GM18873 (cell line): Measurements from ENCODE around the gene DNAH9.

Experiments used
- ATAC-seq: cut with Tn5 transposase; IDR thresholded peaks from one replicate; pipeline ENCODE4 v1.9.1; 2021; ENCODE audit warnings: mild to moderate bottlenecking, moderate library complexity, moderate number of reproducible peaks; ENCODE audit not compliant: unreplicated experiment, low FRiP score

Gene DNAH9

DNA sequence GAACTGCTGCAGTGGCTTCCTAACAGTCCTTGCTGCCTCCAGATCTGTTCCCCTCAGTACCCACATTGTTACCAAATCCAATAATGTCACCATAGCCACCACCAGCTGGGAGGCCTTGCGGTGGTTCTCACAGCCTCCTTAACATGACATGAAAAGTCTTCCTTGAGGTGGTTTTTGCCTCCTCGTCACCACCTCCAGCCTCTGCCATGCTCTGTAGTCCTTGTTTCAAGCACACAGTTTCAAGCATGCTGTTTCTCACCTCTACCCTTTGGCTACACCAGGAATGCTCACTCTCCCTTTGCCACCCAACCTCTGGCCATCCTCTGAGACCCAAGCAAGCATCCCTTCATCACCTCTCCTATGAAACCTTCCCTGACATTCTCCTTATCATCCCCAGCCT is 47.2 kb downstream of the DNAH9 start:
- no peak for ATAC-seq

GRCh38 chr17:11651089-11651488 is 52.8 kb downstream of the DNAH9 start:
- no peak for ATAC-seq

GRCh38 chr17:11668618-11669017 is 70.3 kb downstream of the DNAH9 start:
- ATAC-seq: no peak

DNA sequence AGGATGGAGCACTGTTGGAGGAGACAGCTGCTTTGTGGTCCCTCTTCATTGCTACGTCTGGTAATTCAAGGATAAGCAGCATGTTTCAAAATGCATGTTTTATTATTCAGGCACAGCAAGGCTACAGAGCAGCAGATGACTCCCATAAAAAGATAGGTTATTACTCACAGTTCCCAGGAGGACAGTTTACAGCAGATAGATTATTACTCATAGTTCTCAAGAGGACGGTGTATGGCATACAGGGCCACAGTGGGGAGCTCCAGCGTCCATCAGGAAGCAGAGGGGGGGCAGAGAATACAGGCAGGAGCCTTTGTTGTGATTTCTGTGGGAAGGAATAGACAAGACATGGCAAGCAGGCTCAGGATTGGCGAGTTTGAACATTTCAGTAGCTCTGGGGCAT is 72.9 kb downstream of the DNAH9 start:
- no peak for ATAC-seq

DNA sequence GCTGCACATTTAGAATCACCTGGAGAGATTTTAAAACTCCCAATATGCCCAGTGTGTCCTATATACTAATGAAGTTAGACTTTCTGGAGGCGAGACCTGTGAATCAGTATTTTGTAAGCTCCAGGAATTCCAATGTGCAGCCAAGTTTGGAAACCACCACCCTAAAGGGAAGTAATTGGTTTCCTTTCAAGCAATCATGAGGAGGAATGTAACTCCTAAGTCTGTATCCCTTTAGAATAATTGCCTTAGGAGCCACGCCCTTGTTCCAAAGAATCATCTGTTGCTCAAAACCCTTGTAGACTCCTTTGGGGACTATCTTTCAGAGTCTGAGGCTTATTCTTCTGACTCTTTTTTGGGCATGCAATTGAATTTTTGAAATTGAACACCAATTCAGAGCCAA is 84.4 kb downstream of the DNAH9 start:
- ATAC-seq: no peak

DNA sequence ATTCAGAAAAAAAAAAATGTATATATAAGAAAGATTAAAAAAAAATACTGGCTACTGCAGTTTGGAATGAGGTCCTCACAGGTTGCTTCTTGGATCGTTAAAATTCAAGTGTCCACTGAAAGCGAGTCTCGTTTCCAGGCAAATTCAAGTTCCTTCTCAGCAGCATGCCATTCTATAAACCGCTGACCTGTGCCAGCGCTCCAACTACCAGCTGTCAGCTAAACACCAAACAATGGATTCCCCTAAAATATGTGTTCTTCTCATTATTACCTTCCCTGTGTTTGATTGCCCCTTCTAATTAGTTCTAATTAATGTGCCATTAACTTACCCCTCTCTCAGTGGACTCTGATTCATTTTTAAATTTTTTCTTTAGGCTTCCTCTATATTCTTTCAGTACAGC is 92.4 kb downstream of the DNAH9 start:
- no peak for ATAC-seq

GRCh38 chr17:11692688-11693087 is 94.4 kb downstream of the DNAH9 start:
- ATAC-seq: no peak

- no peak for ATAC-seq
Measured at GRCh38 chr17:11693284-11693683, 95.0 kb downstream of the DNAH9 start.

- no peak for ATAC-seq
Measured at GRCh38 chr17:11700668-11701067, 102.4 kb downstream of the DNAH9 start.

- no peak for ATAC-seq
Measured at GRCh38 chr17:11701911-11702310, 103.6 kb downstream of the DNAH9 start.

DNA sequence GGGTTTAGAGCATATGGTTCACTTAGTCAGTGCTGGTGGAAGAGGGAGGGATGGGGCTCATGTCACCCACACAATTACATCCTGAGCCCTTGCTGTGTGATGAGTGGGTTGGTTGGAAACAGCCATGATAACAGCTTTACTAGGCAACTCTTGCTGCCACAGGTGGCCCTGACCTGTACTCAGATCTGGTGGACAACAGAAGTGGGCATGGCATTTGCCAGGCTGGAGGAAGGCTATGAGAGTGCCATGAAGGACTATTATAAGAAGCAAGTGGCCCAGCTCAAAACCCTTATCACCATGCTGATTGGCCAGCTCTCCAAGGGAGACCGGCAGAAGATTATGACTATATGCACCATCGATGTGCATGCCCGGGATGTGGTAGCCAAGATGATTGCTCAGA is 105.8 kb downstream of the DNAH9 start:
- no peak for ATAC-seq

GRCh38 chr17:11705111-11705510 is 106.8 kb downstream of the DNAH9 start:
- no peak for ATAC-seq

DNA sequence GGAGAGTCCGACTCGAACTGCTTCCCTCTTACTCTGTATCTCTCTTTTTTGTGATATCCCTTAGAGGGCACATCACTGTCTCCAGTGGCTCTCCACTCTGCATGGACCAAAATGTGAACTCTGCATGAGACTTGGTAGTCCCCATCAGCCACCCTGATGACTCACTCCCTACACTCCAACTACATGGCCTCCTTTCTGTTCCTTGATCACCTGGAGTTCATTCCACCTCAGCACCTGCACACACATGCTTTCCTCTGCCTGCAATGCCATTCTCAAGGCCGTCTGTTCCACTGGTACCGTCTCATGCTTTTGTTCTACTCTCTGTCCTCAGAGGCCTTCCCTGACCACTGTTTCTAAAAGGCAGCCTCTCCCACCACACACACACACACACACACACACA is 109.3 kb downstream of the DNAH9 start:
- no peak for ATAC-seq

GRCh38 chr17:11712456-11712855 is 114.2 kb downstream of the DNAH9 start:
- no peak for ATAC-seq

DNA sequence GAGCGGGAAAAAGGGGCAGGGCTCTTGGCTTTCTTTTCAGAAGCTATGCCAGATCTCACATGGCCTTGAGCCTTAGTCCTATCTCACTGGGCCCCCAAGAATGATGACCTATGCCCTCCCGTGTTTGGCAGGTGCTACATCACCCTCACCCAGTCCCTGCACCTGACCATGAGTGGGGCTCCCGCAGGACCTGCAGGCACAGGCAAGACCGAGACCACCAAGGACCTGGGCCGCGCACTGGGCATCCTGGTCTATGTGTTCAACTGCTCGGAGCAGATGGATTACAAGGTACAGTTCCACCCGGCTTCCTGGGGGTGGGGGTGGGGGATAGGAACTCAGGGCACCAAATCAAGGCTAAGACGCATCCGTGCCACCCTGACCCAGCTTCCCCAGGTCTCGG is 120.9 kb downstream of the DNAH9 start:
- no peak for ATAC-seq

DNA sequence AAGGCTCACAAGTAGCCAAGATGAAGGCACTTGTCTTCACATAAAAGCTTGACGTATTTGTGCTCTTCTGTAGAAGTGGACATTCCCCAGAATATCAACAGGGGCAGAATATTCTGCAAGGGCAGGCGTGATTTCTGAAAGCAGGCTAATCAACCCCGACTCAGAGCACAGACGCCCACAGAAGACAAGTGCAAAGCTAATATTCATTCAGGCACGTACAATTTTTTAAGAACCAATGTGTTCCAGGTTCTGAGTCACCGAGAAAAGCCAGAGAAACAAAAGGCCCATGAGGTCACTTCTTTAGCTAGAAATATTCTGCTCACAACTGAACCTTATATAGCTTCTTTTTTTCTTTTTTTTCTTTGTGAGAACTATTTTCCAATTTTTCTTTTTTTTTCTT is 121.6 kb downstream of the DNAH9 start:
- ATAC-seq: no peak

DNA sequence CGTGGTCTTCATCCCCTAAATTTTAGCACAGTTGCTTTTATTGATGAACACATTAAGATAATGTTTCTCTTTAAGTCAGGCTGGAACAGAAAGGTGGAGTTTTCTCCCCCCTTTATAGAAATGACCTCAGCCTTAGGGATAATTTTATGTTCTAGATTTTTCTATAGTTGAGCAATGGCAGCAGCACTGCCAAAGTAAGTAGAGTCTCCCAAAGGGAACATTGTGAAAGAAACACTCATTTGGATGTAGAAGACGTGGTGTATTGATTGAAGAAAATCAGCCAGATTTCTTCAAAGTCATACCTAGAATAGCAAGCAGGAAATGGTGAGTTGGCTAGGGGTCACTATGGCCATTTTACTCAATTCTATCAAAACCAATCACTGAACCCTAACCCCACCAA is 122.5 kb downstream of the DNAH9 start:
- ATAC-seq: no peak

GRCh38 chr17:11730747-11731146 is 132.5 kb downstream of the DNAH9 start:
- ATAC-seq: no peak

GRCh38 chr17:11736613-11737312 is 138.5 kb downstream of the DNAH9 start:
- ATAC-seq: no peak

DNA sequence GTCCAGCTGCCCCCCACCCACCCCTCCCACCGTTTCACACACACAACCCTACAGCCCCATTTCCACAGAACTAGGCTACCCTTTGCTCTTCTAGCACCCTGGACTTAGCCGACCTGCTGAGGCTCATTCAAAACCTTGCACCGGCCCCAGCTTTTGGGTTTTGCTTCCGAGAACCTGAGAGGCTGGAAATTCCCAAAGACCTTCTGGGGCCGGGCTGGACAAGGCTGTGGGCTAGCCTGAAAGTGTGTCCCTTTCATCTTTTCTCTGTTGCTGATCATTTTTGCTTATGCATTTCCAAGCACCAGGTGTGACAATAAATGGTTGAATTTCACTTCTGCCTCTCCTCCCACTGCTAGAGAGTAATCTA is 139.0 kb downstream of the DNAH9 start:
- ATAC-seq: no peak

GRCh38 chr17:11738151-11738550 is 139.9 kb downstream of the DNAH9 start:
- ATAC-seq: no peak

DNA sequence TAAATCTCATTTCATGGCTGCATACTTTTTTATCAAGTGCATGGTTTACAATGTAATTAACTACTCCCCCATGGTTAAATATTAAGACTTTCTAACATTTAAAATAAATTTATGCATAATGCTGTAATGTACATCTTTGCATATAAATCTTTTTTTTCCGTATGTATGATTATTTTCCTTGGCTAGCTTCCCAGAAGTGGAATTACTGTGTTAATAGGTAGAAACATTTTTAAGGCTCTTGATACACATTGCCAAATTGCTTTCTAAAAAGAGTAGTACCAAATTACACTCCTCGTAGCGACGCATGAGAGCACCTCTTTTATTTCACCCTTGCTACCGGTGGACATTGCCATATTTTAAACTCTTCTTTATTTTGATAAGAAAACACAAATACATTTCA is 141.1 kb downstream of the DNAH9 start:
- ATAC-seq: no peak

- no peak for ATAC-seq
Measured at GRCh38 chr17:11739848-11740247, 141.6 kb downstream of the DNAH9 start.
